Muscle layer of colon (tissue), 2 donors: Measurements from ENCODE around the gene PALLD.
A peak's percentile ranks its signal among the peaks of the same experiment; 100 is the strongest.

Experiments used
- H3K27ac ChIP-seq: one replicate; pipeline ENCODE4 v1.7.0; 2013; ENCODE audit warnings: low read depth, mild to moderate bottlenecking, low read length, moderate library complexity
- H3K27me3 ChIP-seq, 2 donors: one replicate each; pipeline ENCODE4 v1.7.0; 2013; ENCODE audit warnings: low read length in 2 of 2, mild to moderate bottlenecking in 2 of 2; ENCODE audit not compliant: insufficient read depth in 2 of 2, control insufficient read depth in 1 of 2
- H3K36me3 ChIP-seq: one replicate; pipeline ENCODE4 v1.7.0; 2013; ENCODE audit warnings: mild to moderate bottlenecking, low read length; ENCODE audit not compliant: insufficient read depth
- H3K4me1 ChIP-seq: one replicate; pipeline ENCODE4 v1.7.0; 2013; ENCODE audit warnings: mild to moderate bottlenecking, low read length; ENCODE audit not compliant: insufficient read depth
- H3K4me3 ChIP-seq, 2 donors: one replicate each; pipeline ENCODE4 v1.7.0; 2013; ENCODE audit warnings: low read length in 2 of 2, low read depth in 1 of 2, mild to moderate bottlenecking in 1 of 2, moderate library complexity in 1 of 2
- H3K9ac ChIP-seq: one replicate; pipeline ENCODE4 v1.7.0; 2013; ENCODE audit warnings: low read length
- H3K9me3 ChIP-seq: one replicate; pipeline ENCODE4 v1.7.0; 2013; ENCODE audit warnings: mild to moderate bottlenecking, low read length
- donor health status: abdominal sarcoma.
- donor health status: Adenocarcinoma of cecum.

The PALLD gene

GRCh38 chr4:168857546-168858314, 360.9 kb downstream of the PALLD start:
- Histone ChIP-seq H3K27ac (peak overlapping the region; percentile 62), H3K9ac (peak overlapping the region; percentile 30), H3K9me3 (no peaks in the 10 kb centered on the region), H3K36me3 (peaks cover 16% of the 10 kb centered on the region), H3K4me1 (peaks cover 91% of the 10 kb centered on the region), H3K4me3 (no peak overlapping the region), H3K27me3 (no peaks in the 10 kb centered on the region)

- peaks cover 23% of the 10 kb centered on the region for H3K36me3 ChIP-seq
- no peaks in the 10 kb centered on the region for H3K9me3 ChIP-seq
- H3K4me1 ChIP-seq, result peaks cover 90% of the 10 kb centered on the region
- H3K27me3 ChIP-seq, result no peaks in the 10 kb centered on the region
- H3K27ac ChIP-seq, result peak overlapping the region; percentile 41
- no peak overlapping the region for H3K9ac ChIP-seq
- H3K4me3 ChIP-seq, result no peak overlapping the region
Observed at GRCh38 chr4:168859100-168859499, 362.2 kb downstream of the PALLD start.

GRCh38 chr4:168859888-168860694, 363.2 kb downstream of the PALLD start:
- no peaks in the 10 kb centered on the region for H3K27me3 ChIP-seq
- peaks cover 23% of the 10 kb centered on the region for H3K36me3 ChIP-seq
- H3K9me3 ChIP-seq, result no peaks in the 10 kb centered on the region
- H3K4me3 ChIP-seq, result peak overlapping the region in 1 of 2 donors; percentile 14
- H3K9ac ChIP-seq, result no peak overlapping the region
- H3K4me1 ChIP-seq, result peaks cover 93% of the 10 kb centered on the region
- peak overlapping the region; percentile 38 for H3K27ac ChIP-seq

- H3K4me1 ChIP-seq, result peaks cover 89% of the 10 kb centered on the region
- H3K36me3 ChIP-seq, result peaks cover 18% of the 10 kb centered on the region
- no peaks in the 10 kb centered on the region for H3K27me3 ChIP-seq
- H3K9ac ChIP-seq, result no peak overlapping the region
- no peaks in the 10 kb centered on the region for H3K9me3 ChIP-seq
- no peak overlapping the region for H3K4me3 ChIP-seq
- H3K27ac ChIP-seq, result peak overlapping the region; percentile 38
Observed at GRCh38 chr4:168860827-168861226, 364.0 kb downstream of the PALLD start.

- peaks cover 22% of the 10 kb centered on the region for H3K36me3 ChIP-seq
- no peaks in the 10 kb centered on the region for H3K9me3 ChIP-seq
- no peaks in the 10 kb centered on the region for H3K27me3 ChIP-seq
- H3K9ac ChIP-seq, result no peak overlapping the region
- H3K27ac ChIP-seq, result peak overlapping the region; percentile 1
- peaks cover 81% of the 10 kb centered on the region for H3K4me1 ChIP-seq
- no peak overlapping the region for H3K4me3 ChIP-seq
Observed at GRCh38 chr4:168863719-168864647, 367.1 kb downstream of the PALLD start.

GRCh38 chr4:168864821-168865541, 368.1 kb downstream of the PALLD start:
- Histone ChIP-seq H3K27me3 (no peaks in the 10 kb centered on the region), H3K27ac (peak overlapping the region; percentile 1), H3K4me1 (peaks cover 82% of the 10 kb centered on the region), H3K9ac (no peak overlapping the region), H3K36me3 (peaks cover 22% of the 10 kb centered on the region), H3K4me3 (no peak overlapping the region), H3K9me3 (no peaks in the 10 kb centered on the region)

- Histone ChIP-seq H3K4me3 (no peak overlapping the region), H3K27ac (no peak overlapping the region), H3K9ac (no peak overlapping the region), H3K4me1 (peaks cover 81% of the 10 kb centered on the region), H3K36me3 (peaks cover 22% of the 10 kb centered on the region), H3K27me3 (no peaks in the 10 kb centered on the region), H3K9me3 (no peaks in the 10 kb centered on the region)
Observed at GRCh38 chr4:168865854-168866253, 369.0 kb downstream of the PALLD start.

- H3K27ac ChIP-seq, result no peak overlapping the region
- H3K27me3 ChIP-seq, result no peaks in the 10 kb centered on the region
- H3K9ac ChIP-seq, result no peak overlapping the region
- peaks cover 83% of the 10 kb centered on the region for H3K4me1 ChIP-seq
- H3K9me3 ChIP-seq, result no peaks in the 10 kb centered on the region
- H3K36me3 ChIP-seq, result peaks cover 22% of the 10 kb centered on the region
- H3K4me3 ChIP-seq, result no peak overlapping the region
Observed at GRCh38 chr4:168866635-168867034, 369.8 kb downstream of the PALLD start.

- H3K4me1 ChIP-seq, result peaks cover 85% of the 10 kb centered on the region
- no peaks in the 10 kb centered on the region for H3K27me3 ChIP-seq
- H3K4me3 ChIP-seq, result no peak overlapping the region
- H3K36me3 ChIP-seq, result peaks cover 22% of the 10 kb centered on the region
- H3K9ac ChIP-seq, result no peak overlapping the region
- no peak overlapping the region for H3K27ac ChIP-seq
- no peaks in the 10 kb centered on the region for H3K9me3 ChIP-seq
Observed at GRCh38 chr4:168867128-168867527, 370.3 kb downstream of the PALLD start.

- Histone ChIP-seq H3K4me1 (peaks cover 85% of the 10 kb centered on the region), H3K27ac (peak overlapping the region; percentile 42), H3K36me3 (peaks cover 11% of the 10 kb centered on the region)
Observed at GRCh38 chr4:168868044-168868781, 371.4 kb downstream of the PALLD start.

More at GRCh38 chr4:168868044-168868781, 371.4 kb downstream of the PALLD start:
- Histone ChIP-seq H3K27me3 (no peaks in the 10 kb centered on the region), H3K9ac (no peak overlapping the region), H3K4me3 (no peak overlapping the region), H3K9me3 (no peaks in the 10 kb centered on the region)
